A673 (cell line): ENCODE measurements around the gene NUP210L.

Experiments
- EZH2 ChIP-seq: fragments of 200-600 bp; sonication (generic); IDR thresholded peaks from 2 replicates; pipeline ENCODE4 v1.6.1; 2017; ENCODE audit warnings: borderline replicate concordance, low read depth, mild to moderate bottlenecking, mixed read lengths, antibody characterized with exemption, low read length; ENCODE audit not compliant: poor library complexity, severe bottlenecking
- TF ChIP-seq, protein P1 (sequence below): fragments of 300-800, 200-600 bp; sonication (generic); conservative IDR thresholded peaks from 2 replicates; pipeline ENCODE4 v1.5.1; 2017; ENCODE audit warnings: low read depth, mild to moderate bottlenecking, antibody characterized with exemption, low read length, moderate library complexity, mixed read lengths

DNA sequence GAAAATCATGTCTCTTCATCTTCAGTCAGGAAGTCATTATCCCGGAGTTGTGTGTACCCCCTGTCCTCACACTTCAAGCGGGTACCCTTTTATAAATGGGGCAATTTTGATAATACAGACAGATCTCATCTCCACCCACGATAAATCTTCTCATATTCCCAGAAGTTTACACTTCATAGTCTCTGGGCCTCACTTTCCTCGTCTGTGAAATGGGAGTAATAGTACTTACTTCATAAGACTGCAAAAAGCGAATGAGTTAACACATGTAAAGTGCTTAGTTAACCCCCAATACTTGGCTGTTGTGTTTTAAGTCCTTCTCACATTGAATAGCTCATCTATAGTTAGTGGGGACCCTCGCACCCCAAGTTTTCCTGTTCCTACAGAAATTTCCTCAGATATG is 820 bp downstream of the NUP210L start:
- TF ChIP-seq, protein P1, sequence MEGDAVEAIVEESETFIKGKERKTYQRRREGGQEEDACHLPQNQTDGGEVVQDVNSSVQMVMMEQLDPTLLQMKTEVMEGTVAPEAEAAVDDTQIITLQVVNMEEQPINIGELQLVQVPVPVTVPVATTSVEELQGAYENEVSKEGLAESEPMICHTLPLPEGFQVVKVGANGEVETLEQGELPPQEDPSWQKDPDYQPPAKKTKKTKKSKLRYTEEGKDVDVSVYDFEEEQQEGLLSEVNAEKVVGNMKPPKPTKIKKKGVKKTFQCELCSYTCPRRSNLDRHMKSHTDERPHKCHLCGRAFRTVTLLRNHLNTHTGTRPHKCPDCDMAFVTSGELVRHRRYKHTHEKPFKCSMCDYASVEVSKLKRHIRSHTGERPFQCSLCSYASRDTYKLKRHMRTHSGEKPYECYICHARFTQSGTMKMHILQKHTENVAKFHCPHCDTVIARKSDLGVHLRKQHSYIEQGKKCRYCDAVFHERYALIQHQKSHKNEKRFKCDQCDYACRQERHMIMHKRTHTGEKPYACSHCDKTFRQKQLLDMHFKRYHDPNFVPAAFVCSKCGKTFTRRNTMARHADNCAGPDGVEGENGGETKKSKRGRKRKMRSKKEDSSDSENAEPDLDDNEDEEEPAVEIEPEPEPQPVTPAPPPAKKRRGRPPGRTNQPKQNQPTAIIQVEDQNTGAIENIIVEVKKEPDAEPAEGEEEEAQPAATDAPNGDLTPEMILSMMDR, result no peak
- TF ChIP-seq EZH2, result no peak
